ENCODE data around the gene RAB3D. TPM values are rescaled to one million over a fixed set of nuclear protein-coding genes. Genes with fewer than 3 reads are reported as not detected.
"Not testable (repeated sequence)": the region's sequence is repeated elsewhere in the genome, so short reads cannot be mapped to it uniquely, and the experiment has no call there.

RAB3D gene
- total RNA-seq, 3 donors from 2014 or later: 17.9 to 23.7 (median 22.6) TPM

- peaks cover 15 to 21% of the 10 kb centered on the region in 2 donors for H3K4me1 ChIP-seq
- H3K27ac ChIP-seq: peak overlapping the region; percentile 53 to 74
- H3K4me3 ChIP-seq: no peak overlapping the region
- no peak for DNase-seq (ENCODE audit: low spot score in 2 of 2)
- no peaks in the 10 kb centered on the region for H3K27me3 ChIP-seq
- H3K9me3 ChIP-seq: no peaks in the 10 kb centered on the region
- H3K36me3 ChIP-seq: no peaks in the 10 kb centered on the region
- TF ChIP-seq, protein P1, sequence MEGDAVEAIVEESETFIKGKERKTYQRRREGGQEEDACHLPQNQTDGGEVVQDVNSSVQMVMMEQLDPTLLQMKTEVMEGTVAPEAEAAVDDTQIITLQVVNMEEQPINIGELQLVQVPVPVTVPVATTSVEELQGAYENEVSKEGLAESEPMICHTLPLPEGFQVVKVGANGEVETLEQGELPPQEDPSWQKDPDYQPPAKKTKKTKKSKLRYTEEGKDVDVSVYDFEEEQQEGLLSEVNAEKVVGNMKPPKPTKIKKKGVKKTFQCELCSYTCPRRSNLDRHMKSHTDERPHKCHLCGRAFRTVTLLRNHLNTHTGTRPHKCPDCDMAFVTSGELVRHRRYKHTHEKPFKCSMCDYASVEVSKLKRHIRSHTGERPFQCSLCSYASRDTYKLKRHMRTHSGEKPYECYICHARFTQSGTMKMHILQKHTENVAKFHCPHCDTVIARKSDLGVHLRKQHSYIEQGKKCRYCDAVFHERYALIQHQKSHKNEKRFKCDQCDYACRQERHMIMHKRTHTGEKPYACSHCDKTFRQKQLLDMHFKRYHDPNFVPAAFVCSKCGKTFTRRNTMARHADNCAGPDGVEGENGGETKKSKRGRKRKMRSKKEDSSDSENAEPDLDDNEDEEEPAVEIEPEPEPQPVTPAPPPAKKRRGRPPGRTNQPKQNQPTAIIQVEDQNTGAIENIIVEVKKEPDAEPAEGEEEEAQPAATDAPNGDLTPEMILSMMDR (IDR thresholded peaks at IDR 0.05): no peak
- intact Hi-C loops (cut with DNase I; ENCODE audit: low total_unique reads): no loop called here
Measured at GRCh38 chr19:11322269-11323024, 17.0 kb downstream of the RAB3D start.

DNA sequence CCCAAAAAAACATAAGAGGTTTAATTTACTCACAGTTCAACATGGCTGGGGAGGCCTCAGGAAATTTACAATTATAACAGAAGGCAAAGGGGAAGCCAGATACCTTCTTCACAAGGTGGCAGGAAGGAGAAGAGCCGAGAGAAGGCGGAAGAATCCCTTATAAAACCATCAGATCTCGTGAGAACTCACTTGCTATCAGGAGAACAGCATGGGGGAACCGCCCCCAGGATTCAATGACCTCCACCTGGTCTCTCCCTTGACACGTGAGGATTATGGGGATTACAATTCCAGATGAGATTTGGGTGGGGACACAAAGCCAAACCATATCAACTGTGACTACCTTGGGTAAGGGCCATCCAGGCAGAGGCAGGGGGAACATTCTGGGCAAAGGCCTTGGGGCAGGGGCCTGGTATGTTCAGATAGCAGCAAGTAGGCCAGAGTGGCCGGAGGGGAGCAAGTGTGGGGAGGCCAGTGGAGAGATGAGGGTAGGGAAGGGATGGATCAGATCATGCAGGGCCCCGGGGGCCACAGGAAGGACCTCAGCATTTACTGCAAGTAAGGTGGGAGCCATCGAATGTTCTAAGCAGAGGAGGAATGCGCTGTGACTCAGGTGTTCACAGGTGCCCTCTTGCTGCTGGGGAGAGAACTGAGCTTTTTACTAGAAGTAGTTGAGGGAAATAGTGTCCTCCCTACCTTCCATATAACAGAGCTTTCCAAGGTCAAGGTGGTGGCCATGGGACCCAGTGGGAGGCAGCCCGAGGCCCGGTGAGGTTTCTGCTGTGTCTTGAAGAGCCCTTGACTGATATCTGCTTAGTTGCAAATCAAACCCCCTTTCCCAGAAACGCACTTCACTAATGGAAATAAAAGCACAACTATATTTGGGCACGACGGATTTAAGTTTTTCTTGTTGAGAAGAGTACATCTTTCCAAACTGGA lies 18.0 kb downstream of the RAB3D start:
- H3K27me3 ChIP-seq: no peaks in the 10 kb centered on the region
- no peaks in the 10 kb centered on the region for H3K9me3 ChIP-seq
- H3K27ac ChIP-seq: peak overlapping the region in 1 of 2 donors; percentile 33
- H3K4me3 ChIP-seq: no peak overlapping the region
- no peak for DNase-seq (ENCODE audit: low spot score in 2 of 2)
- no peaks in the 10 kb centered on the region for H3K36me3 ChIP-seq
- intact Hi-C loops (cut with DNase I; ENCODE audit: low total_unique reads): no loop called here
- TF ChIP-seq POLR2A (IDR thresholded peaks at IDR 0.05): no peak
- TF ChIP-seq, protein P1 (IDR thresholded peaks at IDR 0.05): no peak
- TF ChIP-seq POLR2AphosphoS5 (IDR thresholded peaks at IDR 0.05): no peak
- H3K4me1 ChIP-seq: peaks cover 15 to 21% of the 10 kb centered on the region in 2 donors

DNA sequence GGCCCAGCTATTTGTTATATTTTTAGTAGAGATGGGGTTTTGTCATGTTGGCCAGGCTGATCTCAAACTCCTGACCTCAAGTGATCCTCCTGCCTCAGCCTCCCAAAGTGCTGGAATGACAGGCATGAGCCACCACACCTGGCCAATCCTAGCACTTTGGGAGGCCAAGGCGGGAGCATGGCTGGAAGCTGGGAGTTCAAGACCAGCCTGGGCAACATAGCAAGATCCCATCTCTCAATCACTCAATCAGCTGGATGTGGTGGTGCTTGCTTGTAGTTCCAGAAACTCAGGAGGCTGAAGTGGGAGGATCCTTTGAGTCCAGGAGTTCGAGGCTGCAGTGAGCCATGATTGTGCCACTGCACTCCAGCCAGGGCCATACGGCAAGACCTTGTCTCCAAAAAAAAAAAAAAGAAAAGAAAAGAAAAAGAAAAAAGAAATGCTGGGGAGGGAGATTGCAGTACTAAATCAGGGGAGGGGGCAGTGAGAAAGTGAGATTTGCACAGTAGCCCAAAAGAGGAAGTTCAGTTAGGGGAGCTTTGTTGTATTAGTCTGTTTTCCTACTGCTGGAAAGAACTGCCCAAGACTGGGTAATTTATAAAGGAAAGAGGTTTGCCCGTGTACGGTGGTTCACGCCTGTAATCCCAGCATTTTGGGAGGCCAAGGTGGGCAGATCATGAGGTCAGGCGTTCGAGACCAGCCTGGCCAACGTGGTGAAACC lies 19.0 kb downstream of the RAB3D start:
- H3K4me3 ChIP-seq; DNase-seq (ENCODE audit: low spot score in 2 of 2); intact Hi-C loops (cut with DNase I; ENCODE audit: low total_unique reads): not testable (repeated sequence)

GRCh38 chr19:11306337-11306736 lies 33.1 kb downstream of the RAB3D start:
- Histone ChIP-seq H3K4me1 (no peaks in the 10 kb centered on the region), H3K9me3 (no peaks in the 10 kb centered on the region), H3K27ac (no peak overlapping the region), H3K36me3 (no peaks in the 10 kb centered on the region), H3K4me3 (no peak overlapping the region), H3K27me3 (no peaks in the 10 kb centered on the region)
- TF ChIP-seq, protein P1 (IDR thresholded peaks at IDR 0.05): no peak
- TF ChIP-seq POLR2AphosphoS5 (IDR thresholded peaks at IDR 0.05) (no peak), POLR2A (IDR thresholded peaks at IDR 0.05) (no peak)
- no peak for DNase-seq (ENCODE audit: low spot score in 2 of 2)
- intact Hi-C loops (cut with DNase I; ENCODE audit: low total_unique reads): no loop called here

More for the DNA sequence above, 19.0 kb downstream of the RAB3D start:
- H3K27me3 ChIP-seq, H3K36me3 ChIP-seq, H3K27ac ChIP-seq, H3K9me3 ChIP-seq: not testable (repeated sequence)
- H3K4me1 ChIP-seq: peaks cover 15 to 21% of the 10 kb centered on the region in 2 donors

GRCh38 chr19:11304936-11305335 lies 34.5 kb downstream of the RAB3D start:
- H3K27me3 ChIP-seq: no peaks in the 10 kb centered on the region
- H3K36me3 ChIP-seq: no peaks in the 10 kb centered on the region
- DNase-seq (ENCODE audit: low spot score in 2 of 2): no peak
- H3K4me1 ChIP-seq: no peaks in the 10 kb centered on the region
- intact Hi-C loops (cut with DNase I; ENCODE audit: low total_unique reads): no loop called here
- no peaks in the 10 kb centered on the region for H3K9me3 ChIP-seq
- no peak overlapping the region for H3K4me3 ChIP-seq
- TF ChIP-seq POLR2A (IDR thresholded peaks at IDR 0.05) (no peak), POLR2AphosphoS5 (IDR thresholded peaks at IDR 0.05) (no peak)
- TF ChIP-seq, protein P1 (IDR thresholded peaks at IDR 0.05): no peak
- H3K27ac ChIP-seq: no peak overlapping the region
